Right kidney (tissue), 1 donor: ENCODE measurements around the gene ST6GALNAC3.

ENCODE experiments used
- DNase-seq: peaks from one replicate; pipeline ENCODE4 v3.0.0-alpha.2; 2016

Gene ST6GALNAC3

DNA sequence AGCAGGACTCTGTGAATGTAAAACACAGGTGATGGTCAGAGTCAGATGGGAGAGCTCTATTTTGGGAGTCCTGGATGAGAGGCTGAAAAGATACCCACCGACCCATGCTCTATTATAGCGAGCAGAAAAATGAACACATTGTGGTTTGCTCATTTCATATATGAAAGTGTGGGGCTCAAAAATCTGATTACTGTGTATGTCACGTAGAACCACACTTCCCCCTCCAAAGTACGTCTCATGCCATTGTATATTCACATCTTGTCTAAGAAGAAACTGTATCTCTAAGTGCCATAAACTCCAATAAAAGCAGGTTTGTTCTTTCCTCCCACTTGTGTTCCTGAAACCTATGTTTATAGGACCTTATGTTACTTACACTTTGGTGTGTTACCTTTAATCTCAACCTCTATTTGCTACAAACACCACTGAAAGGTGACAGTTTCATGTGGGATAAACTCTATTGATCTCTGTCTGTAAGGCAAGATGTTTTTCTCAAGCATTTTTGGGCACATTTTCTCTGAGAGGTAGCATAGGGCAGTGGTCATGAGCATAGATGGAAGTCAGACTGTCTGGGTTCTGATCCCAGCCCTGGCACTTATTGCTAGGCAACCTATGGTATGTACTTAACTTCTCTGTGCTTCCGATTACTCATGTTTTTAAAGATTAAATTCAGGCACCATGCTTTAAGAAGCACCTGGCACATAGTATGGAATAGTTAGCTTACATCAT lies 214.4 kb downstream of the ST6GALNAC3 start:
- DNase-seq: no peak

DNA sequence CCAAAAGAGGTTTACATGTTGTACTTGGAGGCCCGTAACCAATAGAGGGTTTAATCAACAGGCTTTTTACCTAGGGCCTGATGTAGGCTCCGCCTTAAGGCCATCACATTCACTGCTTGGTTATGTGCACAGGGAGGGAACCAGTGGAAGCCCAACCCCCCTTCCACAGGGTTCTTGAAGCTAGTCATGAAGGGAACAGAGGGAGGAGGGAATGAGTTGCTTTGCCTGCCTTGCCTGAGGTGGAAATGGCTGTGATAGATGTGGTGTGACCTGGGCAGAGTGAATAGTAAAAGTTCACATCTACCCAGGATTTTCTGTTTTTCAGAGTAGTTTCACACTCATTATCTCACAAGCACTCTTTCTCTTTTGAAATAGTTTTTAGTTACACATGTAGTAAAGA lies 215.1 kb downstream of the ST6GALNAC3 start:
- DNase-seq: no peak

DNA sequence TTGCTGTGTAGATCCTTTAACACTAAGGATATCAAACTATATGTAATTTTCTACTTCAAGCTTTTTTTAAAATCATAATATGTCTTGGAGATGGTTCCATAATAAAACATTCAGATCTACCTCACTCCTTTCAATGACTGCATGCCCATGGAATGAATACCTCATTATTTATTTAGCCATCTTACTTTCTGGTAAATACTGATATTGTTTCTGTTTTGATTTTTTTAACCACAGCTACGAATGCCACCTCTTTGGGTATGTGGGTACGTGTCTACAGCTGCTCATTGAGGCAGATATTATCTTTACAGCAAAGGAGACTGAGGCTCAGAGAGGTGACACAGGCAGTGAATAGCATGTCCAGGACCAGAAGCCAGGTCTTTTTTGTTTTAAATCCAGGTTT lies 215.7 kb downstream of the ST6GALNAC3 start:
- no peak for DNase-seq

DNA sequence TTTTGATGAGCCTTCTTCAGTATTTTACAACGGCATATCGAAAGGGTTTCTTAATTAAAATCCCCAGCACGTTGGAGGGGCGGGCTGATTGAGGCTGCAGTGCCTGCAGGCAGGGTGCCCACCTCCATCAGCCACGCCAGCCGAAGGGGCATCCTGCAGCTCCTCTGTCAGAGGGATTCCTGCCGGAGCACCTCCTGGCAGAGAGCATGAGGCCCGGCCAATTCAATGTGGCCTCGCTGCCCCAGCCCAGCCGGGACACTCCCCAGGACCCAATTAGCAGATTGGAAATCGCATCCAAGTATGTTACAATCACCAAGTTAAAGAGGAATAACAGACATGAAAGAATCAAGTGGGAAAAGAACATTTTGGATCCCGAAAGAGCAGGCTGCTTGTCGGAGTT lies 216.6 kb downstream of the ST6GALNAC3 start:
- no peak for DNase-seq

DNA sequence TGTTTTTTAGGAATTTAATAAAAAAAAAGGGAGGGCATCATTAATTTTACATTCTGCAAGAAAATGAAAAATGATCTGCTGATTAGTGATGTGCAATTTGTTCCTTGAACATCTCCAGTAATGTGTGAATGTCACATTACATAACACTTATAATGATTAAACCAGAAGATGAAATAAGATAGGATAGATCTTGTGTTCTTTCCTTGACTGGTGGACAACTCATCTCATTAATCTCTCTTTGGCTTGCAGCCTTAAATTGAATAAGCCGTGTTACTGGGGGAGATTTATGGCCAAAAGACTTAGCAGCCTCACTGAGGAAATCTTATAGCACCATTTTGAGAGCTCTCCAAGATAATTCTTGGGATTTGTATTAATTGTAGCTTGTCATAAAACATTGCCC lies 217.2 kb downstream of the ST6GALNAC3 start:
- no peak for DNase-seq

DNA sequence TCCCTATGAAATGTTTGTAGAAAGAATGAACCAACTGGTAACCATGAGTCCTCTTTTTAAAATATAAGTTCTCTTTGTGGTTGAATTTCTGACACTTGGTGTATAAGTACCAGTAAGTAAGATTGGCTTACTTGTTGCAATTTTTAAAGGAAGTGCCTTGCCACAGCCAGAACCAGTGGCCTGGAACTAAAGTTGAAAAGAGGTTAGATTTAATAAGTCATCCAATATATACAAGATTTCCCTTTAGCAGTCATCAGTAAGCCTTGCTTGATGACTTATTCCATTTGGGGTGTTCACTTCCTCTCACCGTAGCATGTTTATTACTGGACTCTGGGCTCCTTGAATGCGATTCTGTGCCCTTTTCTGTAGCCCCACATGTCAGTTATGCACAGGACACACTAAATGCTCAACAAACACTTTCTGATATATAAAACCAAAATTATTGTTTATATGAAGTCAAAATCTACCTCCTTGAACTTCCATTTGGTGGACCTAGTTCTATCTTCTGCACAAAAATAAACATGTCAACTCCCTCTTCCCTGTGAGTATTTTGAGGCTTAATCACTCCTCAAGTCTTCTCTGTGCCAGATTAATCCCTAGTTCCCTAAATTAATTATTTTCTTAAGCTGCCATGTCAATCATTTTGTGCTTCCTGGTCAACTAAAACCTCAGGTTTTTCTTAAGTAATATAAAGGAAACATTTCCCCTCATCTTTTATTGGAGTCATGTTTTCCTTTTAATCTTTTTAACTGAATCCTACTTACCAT lies 218.1 kb downstream of the ST6GALNAC3 start:
- DNase-seq: no peak

DNA sequence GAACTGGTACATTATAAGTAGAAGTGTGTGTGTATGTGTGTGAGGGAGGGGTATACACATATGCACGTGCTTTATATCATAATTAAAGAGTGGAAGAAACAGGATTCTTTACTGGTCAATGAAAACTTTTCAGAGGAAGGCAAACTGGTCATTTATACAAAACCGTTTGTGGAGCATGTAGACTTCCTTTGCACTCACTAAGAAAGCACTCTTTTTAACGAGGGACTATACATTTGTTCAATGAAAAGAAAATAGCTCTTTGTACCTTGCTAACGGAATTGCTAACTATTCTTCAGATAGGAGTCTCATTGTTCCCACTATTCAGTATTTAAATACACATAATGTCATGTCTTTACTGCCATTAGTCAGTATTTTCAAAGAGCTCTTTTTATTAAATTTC lies 219.3 kb downstream of the ST6GALNAC3 start:
- no peak for DNase-seq

DNA sequence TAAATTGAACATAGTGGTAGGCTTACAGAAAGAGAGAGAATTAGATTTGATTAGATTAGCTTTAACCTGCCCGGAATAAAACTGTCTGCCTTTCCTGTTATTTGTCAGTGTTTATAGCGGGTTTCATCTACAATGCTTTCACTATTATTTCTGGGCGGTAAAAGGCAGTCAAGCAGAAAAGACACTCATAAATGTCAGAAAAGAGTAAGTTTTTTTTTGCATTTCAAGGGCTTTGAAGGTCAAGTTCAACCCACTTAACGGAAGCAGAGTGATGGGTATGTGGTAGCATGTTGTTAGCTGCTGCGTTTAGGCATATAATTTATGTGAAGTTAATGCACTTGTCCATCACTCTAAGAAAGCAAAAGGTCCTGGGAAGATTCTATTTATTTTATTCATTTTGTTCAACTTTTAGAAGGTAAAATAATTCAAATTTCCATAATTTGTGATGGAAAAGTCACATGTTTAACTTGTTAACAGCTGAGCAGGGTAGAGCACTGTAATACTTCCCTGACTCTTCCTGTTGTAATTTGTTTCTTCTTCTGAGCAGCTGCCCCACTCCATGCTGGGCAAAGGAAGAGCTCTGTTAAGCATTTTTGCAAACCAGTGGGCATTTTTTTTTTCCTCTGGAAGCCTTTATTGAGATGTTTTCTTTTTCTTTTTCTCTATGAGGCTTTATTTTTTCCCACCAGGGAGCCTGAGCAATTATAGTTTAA lies 220.1 kb downstream of the ST6GALNAC3 start:
- no peak for DNase-seq

DNA sequence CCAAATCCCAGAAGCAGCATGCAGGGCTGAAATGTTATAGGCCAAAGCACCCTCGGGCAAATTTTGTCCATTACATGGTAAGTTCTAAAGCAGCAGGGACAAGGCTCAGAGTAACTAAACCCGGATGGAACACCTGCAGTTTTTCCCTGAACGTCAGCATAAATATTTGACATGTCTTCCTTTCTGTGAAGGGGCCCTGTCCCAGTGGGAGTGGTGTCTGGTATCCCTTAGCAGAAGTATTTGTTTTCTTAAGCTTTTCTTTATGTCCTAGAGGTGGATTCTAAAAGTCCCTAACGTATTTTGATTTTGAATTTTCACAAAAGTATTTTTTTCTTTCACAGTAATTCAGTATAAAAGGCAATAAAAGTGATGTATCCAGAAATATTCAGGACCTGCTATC lies 223.9 kb downstream of the ST6GALNAC3 start:
- no peak for DNase-seq

DNA sequence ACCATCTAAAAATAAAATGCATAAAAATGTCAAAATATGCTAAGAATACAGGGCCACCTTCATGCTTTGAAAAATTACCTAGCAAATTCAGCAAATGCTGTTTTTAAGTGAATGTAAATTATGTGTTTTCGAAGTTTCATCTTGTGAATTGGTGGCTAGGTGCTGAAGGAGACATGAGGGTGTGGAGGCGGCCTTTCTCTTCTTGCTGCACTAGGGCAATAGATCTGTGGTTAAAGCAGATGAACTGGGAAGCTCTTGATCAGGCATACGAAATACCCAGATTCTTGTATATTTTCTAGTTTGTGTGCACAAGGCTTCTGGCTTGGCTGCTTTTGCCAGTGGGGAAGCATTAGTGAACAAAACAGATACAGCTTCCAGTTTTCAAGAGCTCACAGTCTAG lies 224.5 kb downstream of the ST6GALNAC3 start:
- no peak for DNase-seq

DNA sequence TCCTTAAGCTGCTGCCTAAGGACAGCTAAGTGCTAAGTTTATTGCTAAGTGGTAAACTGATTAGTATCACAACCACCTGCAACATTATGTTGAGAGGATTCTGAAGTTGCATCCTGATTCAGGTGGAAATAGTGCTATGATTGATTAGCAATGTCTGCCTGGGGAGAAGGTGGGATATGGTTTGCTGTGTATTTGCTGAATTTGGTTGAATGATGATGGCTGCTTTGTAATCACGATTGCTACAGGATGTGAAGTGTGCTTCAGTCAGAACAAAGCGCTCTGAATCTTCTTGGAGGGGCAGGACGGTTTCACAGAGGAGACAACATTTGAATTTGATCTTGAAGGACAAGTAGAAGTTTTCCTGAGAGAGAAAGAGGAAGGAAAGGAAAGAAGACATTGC lies 226.0 kb downstream of the ST6GALNAC3 start:
- no peak for DNase-seq

DNA sequence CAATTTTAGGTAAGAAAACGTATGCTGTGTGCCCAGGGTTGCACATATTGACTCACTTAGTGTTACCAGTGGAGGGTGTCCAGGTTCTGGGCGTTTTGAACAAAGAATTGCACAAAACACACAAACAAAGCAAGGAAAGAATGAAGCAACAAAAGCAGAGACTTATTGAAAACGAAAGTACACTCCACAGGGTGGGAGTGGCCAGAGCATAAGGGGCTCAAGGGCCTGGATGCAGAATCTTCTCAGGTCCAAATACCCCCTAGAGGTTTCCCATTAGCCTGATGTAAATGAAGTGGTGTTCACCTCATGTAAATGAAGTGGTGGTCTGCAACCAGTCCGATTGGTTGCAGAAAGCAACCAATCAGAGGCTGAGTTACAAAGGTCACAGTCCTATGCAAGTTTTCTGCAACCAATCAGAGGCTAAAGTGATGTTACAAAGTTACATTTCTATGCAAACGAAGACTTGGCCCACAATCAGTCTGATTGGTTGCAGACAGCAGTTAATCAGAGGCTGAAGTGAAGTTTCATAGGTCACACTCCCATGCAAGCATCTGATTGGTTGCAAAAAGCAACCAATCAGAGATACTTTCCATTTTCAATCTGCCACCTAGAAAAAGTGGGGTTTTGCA lies 228.3 kb downstream of the ST6GALNAC3 start:
- DNase-seq: no peak

DNA sequence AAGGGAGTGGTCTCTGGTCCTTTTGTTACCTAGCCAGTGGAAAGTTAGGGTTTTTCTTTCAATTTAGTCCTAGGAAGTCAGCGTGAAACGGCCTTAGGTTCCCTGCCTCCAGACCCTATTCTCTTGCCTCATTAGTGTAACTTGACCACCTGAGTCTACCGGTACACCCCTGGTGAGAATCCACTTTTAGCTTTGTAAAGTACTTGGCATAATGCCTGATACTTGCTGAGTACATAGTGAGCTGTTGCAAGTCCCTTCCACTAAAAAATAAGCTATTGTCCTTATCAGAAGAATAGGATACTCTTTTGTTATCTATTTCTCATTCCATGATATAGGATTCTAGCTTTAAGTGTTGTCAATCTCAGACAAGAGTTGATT lies 228.8 kb downstream of the ST6GALNAC3 start:
- no peak for DNase-seq

DNA sequence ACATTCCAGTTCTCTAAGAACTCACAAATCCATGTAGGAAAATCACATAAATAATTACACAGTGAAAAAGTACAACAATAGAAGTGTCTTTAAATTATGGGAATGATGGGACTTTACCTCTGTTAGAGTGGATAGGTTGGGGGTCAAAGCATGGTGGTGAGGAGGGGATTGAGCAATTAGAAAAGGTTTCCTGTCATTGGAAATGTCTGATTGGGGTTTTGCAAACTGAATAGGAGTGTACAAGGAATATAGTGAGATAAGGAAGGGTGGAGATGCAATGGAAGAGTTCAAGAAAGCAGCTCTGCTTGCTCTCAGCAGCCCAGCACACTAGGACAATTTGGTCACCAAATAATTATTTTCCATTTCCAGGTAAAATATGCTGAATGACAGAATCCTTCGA lies 238.8 kb downstream of the ST6GALNAC3 start:
- no peak for DNase-seq

DNA sequence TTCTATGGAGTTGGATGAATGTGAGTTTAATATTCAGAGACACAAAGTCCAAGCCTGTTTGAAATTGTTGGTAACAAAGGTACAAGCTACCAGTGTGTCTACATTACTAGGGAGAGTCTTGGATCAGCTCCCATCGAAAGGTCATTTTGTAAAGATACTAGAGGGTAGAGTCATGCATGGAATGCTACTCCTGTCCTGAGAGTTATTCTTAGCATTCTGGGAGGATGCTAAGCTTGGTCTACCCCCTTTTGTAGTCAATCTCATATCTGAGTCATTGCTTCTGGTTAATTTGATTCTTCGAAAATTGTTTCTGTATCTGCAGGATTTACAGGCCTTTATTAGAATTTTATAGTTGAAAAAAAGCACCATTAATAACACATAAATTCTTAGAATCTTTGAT lies 240.2 kb downstream of the ST6GALNAC3 start:
- DNase-seq: no peak

DNA sequence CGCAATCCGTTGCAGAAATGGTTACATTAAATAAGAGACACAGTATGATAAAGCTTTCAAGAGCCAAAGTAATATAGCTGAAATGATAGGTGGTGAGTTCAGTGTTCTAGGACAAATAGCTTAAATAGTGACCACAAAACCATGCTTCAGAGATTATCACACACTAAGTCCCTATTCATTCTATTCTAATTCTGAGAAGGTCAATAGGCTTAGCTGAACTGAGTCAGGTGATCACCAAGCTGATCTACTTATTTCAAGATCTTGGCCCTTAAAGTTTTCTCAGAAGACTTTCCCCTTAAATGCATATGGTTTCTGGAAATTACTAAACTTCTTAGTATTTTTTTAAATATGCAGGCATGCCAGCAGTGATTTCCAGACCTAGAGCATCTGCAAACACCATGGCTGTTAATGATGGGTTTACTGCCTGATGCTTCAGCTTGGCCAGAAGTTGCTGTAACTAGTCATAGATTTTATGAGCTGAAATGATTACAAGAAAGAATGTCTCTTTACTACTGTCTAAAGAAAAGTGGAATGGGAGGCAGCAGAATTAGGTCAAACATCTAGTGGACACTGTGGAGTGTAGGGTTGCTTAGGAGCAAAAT lies 242.9 kb downstream of the ST6GALNAC3 start:
- no peak for DNase-seq

DNA sequence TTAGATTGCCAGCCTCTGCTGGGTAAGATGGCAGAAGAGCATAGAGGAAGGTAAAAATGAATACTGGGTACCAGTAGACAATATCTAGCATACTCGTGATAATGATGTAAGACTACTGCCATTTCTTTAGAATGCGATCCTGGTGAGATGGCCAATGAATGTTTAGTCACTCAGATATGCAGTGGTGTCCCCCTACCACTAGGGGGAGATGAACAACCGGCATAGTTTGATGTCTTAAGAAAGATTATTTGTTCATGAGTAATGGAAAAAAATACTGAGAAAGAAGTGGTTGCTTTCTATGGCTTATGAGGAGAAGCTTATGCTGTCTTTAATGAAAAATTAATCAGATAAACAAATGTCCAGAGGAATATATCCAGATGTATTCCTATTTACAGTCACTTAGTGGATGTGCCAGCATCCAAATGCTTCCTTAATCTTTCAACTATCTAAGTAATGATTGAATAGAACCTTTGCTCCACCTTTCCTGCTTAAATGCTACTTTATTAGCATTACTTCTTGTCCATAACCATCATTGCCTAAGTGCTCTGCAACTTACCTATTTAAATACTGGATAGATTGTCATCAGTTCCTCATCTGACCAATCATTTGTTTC lies 256.6 kb downstream of the ST6GALNAC3 start:
- peak; percentile 15 for DNase-seq

DNA sequence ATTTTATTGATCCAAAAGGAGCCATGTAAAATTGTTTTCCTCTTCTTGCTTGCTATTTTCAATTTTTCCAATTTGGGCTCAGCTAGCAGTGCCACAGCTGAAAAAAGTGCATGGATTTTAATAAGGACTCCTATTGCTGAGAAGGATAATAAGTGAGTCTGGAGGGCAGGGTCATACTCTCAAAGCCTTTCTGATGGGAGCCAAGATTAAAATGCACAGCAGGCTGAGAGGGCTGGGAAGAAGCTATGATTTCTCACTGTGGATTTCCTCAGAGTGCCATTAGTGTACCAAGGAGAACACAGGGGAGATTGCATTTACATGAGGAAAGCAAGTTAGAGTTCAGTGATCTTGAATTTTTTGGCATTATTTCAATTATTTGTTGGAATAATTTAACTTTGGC lies 261.3 kb downstream of the ST6GALNAC3 start:
- DNase-seq: no peak

DNA sequence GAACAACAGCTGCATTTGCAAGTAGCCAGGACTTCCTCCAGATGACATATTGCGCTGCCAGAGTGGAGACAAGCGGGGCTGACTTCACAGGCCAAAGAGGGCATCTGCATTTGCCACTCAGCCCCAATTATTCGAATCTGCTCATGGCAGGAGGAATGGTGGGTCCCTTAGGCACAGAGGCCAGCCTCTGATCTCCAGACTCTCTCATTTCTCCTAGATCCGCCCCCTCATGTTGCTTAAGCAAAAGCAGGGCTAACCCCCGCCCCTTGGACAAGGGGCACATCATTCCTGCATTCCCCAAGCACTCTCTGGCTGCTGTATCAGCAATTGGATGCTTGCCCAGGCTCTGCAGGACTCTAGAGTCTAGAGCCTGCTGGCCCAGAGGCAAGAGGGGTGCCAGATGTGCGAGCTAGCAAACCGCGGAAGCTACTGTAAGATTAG lies 262.4 kb downstream of the ST6GALNAC3 start:
- peak; percentile 13 for DNase-seq

DNA sequence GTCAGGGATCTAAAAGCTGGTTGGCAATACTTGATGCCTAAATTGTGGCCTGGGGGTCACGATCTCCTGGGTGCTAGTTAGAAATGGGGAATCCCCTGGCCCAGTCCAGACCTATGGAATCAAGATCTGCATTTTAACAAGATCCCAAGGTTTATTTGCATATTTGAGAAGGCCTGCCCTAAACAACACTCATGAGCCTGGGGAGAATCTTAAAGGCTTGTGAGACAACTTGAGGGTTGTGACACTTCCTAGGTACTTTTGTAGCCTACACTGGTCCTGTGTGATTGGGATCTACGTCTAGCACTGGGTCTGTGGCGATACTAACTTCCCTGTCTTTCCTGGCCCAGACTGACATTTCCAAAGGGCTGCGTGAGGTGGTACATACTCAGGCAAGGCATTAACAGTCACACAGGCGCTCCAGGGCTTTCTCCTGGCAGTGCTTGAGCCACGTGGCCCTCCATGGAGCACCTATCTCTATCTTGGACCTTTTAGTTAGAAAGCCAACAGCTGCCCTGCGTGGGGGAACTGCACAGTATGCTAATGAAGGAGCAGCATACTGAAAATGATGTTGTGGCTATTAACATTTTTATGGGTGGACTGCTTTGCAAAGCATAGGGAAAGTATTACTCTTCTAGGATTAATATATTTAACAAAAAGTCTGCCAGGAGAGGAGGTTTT lies 263.1 kb downstream of the ST6GALNAC3 start:
- DNase-seq: no peak

DNA sequence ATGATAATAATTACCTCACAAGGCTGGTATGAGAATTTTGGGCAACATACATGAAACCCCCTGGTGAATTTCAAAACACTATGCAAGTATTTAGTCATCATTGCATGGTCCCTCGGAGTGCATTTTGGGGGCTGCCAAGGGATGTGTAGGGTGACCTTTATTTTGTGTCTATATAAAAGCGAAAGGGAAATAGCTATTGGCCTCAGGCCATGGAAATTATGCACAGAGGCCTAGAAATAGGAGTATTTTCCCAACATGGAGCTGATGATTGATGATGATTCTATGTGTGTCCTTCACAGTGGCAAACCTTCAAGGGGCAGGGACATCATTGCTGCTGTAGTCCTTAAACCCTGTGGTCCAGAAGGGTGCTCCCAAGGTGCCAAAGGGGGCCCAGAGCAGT lies 265.5 kb downstream of the ST6GALNAC3 start:
- DNase-seq: no peak
